WTC11 (cell line): ENCODE data around the gene FAM20A. TPM values are rescaled to one million over a fixed set of nuclear protein-coding genes. Genes with fewer than 3 reads are reported as not detected.

Source experiments
- ATAC-seq: fragments of 200-7000 bp; cut with Tn5 transposase; 2 replicates; pipeline ENCODE4 v1.10.0; 2021; ENCODE audit warnings: mild to moderate bottlenecking, moderate library complexity
- CTCF ChIA-PET: fragments of 300-600 bp; sonication (Branson Sonifier 250); formaldehyde crosslinking; loops from one replicate; lab custom pipeline; 2021; ENCODE audit warnings: antibody characterized with exemption; lab: Charles Lee
- POLR2A ChIA-PET: fragments of 350-600 bp; sonication (Branson Sonifier 250); formaldehyde crosslinking; loops from one replicate; lab custom pipeline; 2021; ENCODE audit warnings: antibody characterized with exemption; lab: Charles Lee
- DNase-seq: peaks from one replicate; pipeline ENCODE4 v3.0.0; 2021; ENCODE audit warnings: low spot score
- H3K27ac Mint-ChIP-seq: 2 replicates; pipeline ENCODE4 v1.8.0; 2021; ENCODE audit warnings: mixed read lengths
- H3K27me3 Mint-ChIP-seq: 2 replicates; pipeline ENCODE4 v1.8.0; 2021; ENCODE audit warnings: low read depth, mild to moderate bottlenecking, moderate library complexity, mixed read lengths
- H3K36me3 Mint-ChIP-seq: 2 replicates; pipeline ENCODE4 v1.8.0; 2021; ENCODE audit warnings: mixed read lengths
- H3K4me1 Mint-ChIP-seq: 2 replicates; pipeline ENCODE4 v1.8.0; 2022; ENCODE audit warnings: mixed read lengths
- H3K4me3 Mint-ChIP-seq: 2 replicates; pipeline ENCODE4 v1.8.0; 2021; ENCODE audit warnings: mild to moderate bottlenecking, moderate library complexity, mixed read lengths
- H3K9me3 Mint-ChIP-seq: 2 replicates; pipeline ENCODE4 v1.8.0; 2021; ENCODE audit warnings: mixed read lengths
- CBFB ChIP-seq: sonication (generic); formaldehyde crosslinking; IDR thresholded peaks from 2 replicates; pipeline ENCODE4 v1.8.1; 2022; ENCODE audit warnings: mild to moderate bottlenecking, low read depth, missing genetic modification reagents
- E2F5 ChIP-seq: sonication (generic); formaldehyde crosslinking; IDR thresholded peaks from 2 replicates; pipeline ENCODE4 v1.8.1; 2022; ENCODE audit warnings: mild to moderate bottlenecking, moderate library complexity, missing genetic modification reagents
- FOXJ3 ChIP-seq: sonication (generic); formaldehyde crosslinking; IDR thresholded peaks from 2 replicates; pipeline ENCODE4 v1.9.0; 2021; ENCODE audit warnings: missing genetic modification reagents, mild to moderate bottlenecking, borderline replicate concordance
- FOXP1 ChIP-seq: sonication (generic); formaldehyde crosslinking; IDR thresholded peaks from 2 replicates; pipeline ENCODE4 v1.8.0; 2022; ENCODE audit warnings: missing genetic modification reagents, mild to moderate bottlenecking, moderate library complexity, borderline replicate concordance
- HMGXB4 ChIP-seq: sonication (generic); formaldehyde crosslinking; IDR thresholded peaks from 2 replicates; pipeline ENCODE4 v1.8.1; 2023; ENCODE audit warnings: mild to moderate bottlenecking, moderate library complexity, missing genetic modification reagents
- MAX ChIP-seq: sonication (generic); formaldehyde crosslinking; IDR thresholded peaks from 2 replicates; pipeline ENCODE4 v1.8.0; 2022; ENCODE audit warnings: mild to moderate bottlenecking, missing genetic modification reagents
- MXD4 ChIP-seq: fragments of 250-450 bp; sonication (Bioruptor Pico); IDR thresholded peaks from 2 replicates; pipeline ENCODE4 v1.8.0; 2021; ENCODE audit warnings: mild to moderate bottlenecking, moderate library complexity, borderline replicate concordance
- NFYB ChIP-seq: sonication (generic); formaldehyde crosslinking; conservative IDR thresholded peaks from 2 replicates; pipeline ENCODE4 v1.8.0; 2022; ENCODE audit warnings: low read depth, missing genetic modification reagents
- PRRX2 ChIP-seq: fragments of 250-450 bp; sonication (Bioruptor Pico); IDR thresholded peaks from 2 replicates; pipeline ENCODE4 v1.8.0; 2021; ENCODE audit warnings: mild to moderate bottlenecking
- RELA ChIP-seq: sonication (generic); formaldehyde crosslinking; IDR thresholded peaks from 2 replicates; pipeline ENCODE4 v1.8.1; 2022; ENCODE audit warnings: missing genetic modification reagents, mild to moderate bottlenecking, borderline replicate concordance
- STAT6 ChIP-seq: sonication (generic); formaldehyde crosslinking; conservative IDR thresholded peaks from 2 replicates; pipeline ENCODE4 v1.8.1; 2023; ENCODE audit warnings: mild to moderate bottlenecking, low read depth, missing genetic modification reagents, moderate library complexity
- TCF7 ChIP-seq: sonication (generic); formaldehyde crosslinking; IDR thresholded peaks from 2 replicates; pipeline ENCODE4 v1.8.0; 2022; ENCODE audit warnings: mild to moderate bottlenecking, low read depth, missing genetic modification reagents, moderate library complexity
- ZBTB43 ChIP-seq: sonication (generic); formaldehyde crosslinking; IDR thresholded peaks from 2 replicates; pipeline ENCODE4 v1.8.1; 2023; ENCODE audit warnings: mild to moderate bottlenecking, missing genetic modification reagents
- ZMAT4 ChIP-seq: fragments of 250-450 bp; sonication (Bioruptor Pico); IDR thresholded peaks from 2 replicates; pipeline ENCODE4 v1.9.0; 2021; ENCODE audit warnings: mild to moderate bottlenecking
- ZNF121 ChIP-seq: sonication (generic); formaldehyde crosslinking; IDR thresholded peaks from 2 replicates; pipeline ENCODE4 v1.8.0; 2023; ENCODE audit warnings: missing genetic modification reagents
- ZNF512 ChIP-seq: sonication (generic); formaldehyde crosslinking; IDR thresholded peaks from 2 replicates; pipeline ENCODE4 v1.8.1; 2022; ENCODE audit warnings: missing genetic modification reagents, borderline replicate concordance
- ZNF671 ChIP-seq: fragments of 250-450 bp; sonication (Bioruptor Pico); IDR thresholded peaks from 2 replicates; pipeline ENCODE4 v1.8.0; 2021; ENCODE audit warnings: mild to moderate bottlenecking
- total RNA-seq: library from RNA; stranded (reverse); gene quantifications from 3 replicates; pipeline ENCODE4 v1.2.3, GENCODE V29; 2021

The FAM20A gene
- total RNA-seq, 1 experiment from 2014 or later: 5.8 TPM

- TF ChIP-seq FOXJ3 (CRISPR knock-in tag) (no peak), MXD4 (CRISPR knock-in tag) (no peak)
Measured at GRCh38 chr17:68532826-68533225, 68.3 kb downstream of the FAM20A start (continued).

GRCh38 chr17:68531252-68531651, 69.9 kb downstream of the FAM20A start:
- H3K9me3 Mint-ChIP-seq: no peaks in the 10 kb centered on the region

GRCh38 chr17:68527314-68527713, 73.9 kb downstream of the FAM20A start:
- peaks cover 18% of the 10 kb centered on the region for H3K4me1 Mint-ChIP-seq
- ATAC-seq (no peak), DNase-seq (no peak)
- H3K4me3 Mint-ChIP-seq: no peak overlapping the region
- no peaks in the 10 kb centered on the region for H3K9me3 Mint-ChIP-seq
- TF ChIP-seq HMGXB4 (no peak), STAT6 (CRISPR knock-in tag) (no peak), PRRX2 (CRISPR knock-in tag) (no peak), CBFB (CRISPR knock-in tag) (no peak), TCF7 (CRISPR knock-in tag) (no peak), ZNF121 (CRISPR knock-in tag) (no peak), E2F5 (no peak), ZNF512 (no peak)
- ChIA-PET CTCF (no interaction called here), POLR2A (no interaction called here)
- no peaks in the 10 kb centered on the region for H3K27me3 Mint-ChIP-seq
- peaks cover 87% of the 10 kb centered on the region for H3K36me3 Mint-ChIP-seq
- no peak overlapping the region for H3K27ac Mint-ChIP-seq

More at GRCh38 chr17:68531252-68531651, 69.9 kb downstream of the FAM20A start:
- no peaks in the 10 kb centered on the region for H3K27me3 Mint-ChIP-seq
- no peak overlapping the region for H3K27ac Mint-ChIP-seq
- H3K4me3 Mint-ChIP-seq: no peak overlapping the region
- no peak for DNase-seq
- ChIA-PET POLR2A (no interaction called here), CTCF (no interaction called here)
- TF ChIP-seq ZBTB43 (CRISPR knock-in tag) (no peak), MAX (CRISPR knock-in tag) (no peak), RELA (CRISPR knock-in tag) (no peak), ZNF671 (CRISPR knock-in tag) (no peak), FOXP1 (no peak), NFYB (CRISPR knock-in tag) (no peak), FOXJ3 (CRISPR knock-in tag) (no peak), ZMAT4 (CRISPR knock-in tag) (no peak)
- peaks cover 17% of the 10 kb centered on the region for H3K4me1 Mint-ChIP-seq
- H3K36me3 Mint-ChIP-seq: peaks cover 70% of the 10 kb centered on the region
- no peak for ATAC-seq
